GM12878 (cell line): ENCODE measurements around the gene CAMK2B. TPM values are rescaled to one million over a fixed set of nuclear protein-coding genes. Genes with fewer than 3 reads are reported as not detected.

Experiments
- ATAC-seq: fragments of 200-7000 bp; cut with Tn5 transposase; 3 replicates; pipeline ENCODE4 v1.9.1; 2020; ENCODE audit warnings: mild to moderate bottlenecking, moderate library complexity
- BruUV-seq: library from RNA; stranded (reverse); fragments of 400-500 nt; replicated peaks from 2 replicates; lab custom pipeline; 2021; lab: Mats Ljungman, UMichigan
- CTCF ChIA-PET: fragments of 300-600 bp; sonication (Branson Sonifier 250); formaldehyde crosslinking; extraction: SDS; loops from one replicate; lab custom pipeline; 2021; ENCODE audit warnings: inconsistent platforms; lab: Yijun Ruan, JAX
- POLR2A ChIA-PET: fragments of 350-600 bp; formaldehyde crosslinking; extraction: SDS; loops from one replicate; lab custom pipeline; 2021; ENCODE audit warnings: inconsistent platforms; lab: Charles Lee
- RAD21 ChIA-PET: fragments of 300-600 bp; sonication (Branson Sonifier 250); formaldehyde crosslinking; loops from one replicate; lab custom pipeline; 2023; ENCODE audit warnings: antibody characterized with exemption; ENCODE audit not compliant: unreplicated experiment; lab: Charles Lee
- SMC1A ChIA-PET: fragments of 300-600 bp; sonication (Branson Sonifier 250); formaldehyde crosslinking; loops from one replicate; lab custom pipeline; 2023; ENCODE audit not compliant: unreplicated experiment, uncharacterized antibody; lab: Charles Lee
- DNase-seq: peaks from one replicate; pipeline ENCODE4 v3.0.0-alpha.2; 2011; ENCODE audit warnings: low read depth, low spot score
- FAIRE-seq: peaks from 3 replicates; lab custom pipeline; 2011; peaks lifted over from hg19 to GRCh38; lab: Jason Lieb, UNC
- H2AFZ ChIP-seq: 2 replicates; pipeline ENCODE4 v1.6.0; 2011; ENCODE audit warnings: low read depth, low read length, control low read depth; ENCODE audit not compliant: control insufficient read depth
- H3K27ac ChIP-seq: 2 replicates; pipeline ENCODE4 v1.5.1; 2011; ENCODE audit warnings: control low read depth; ENCODE audit not compliant: control insufficient read depth, insufficient read depth
- H3K27me3 ChIP-seq, 2 experiments: replicated peaks in 1 of 2; 2 replicates each; pipeline versions ENCODE4 v1.6.0 to v1.6.1; 2011; ENCODE audit warnings: low read length in 1 of 2; ENCODE audit not compliant: control insufficient read depth in 2 of 2, insufficient read depth in 2 of 2
- H3K36me3 ChIP-seq, 2 experiments: 2 replicates each; pipeline ENCODE4 v1.5.1; 2011; ENCODE audit warnings: low read length in 1 of 2; ENCODE audit not compliant: control insufficient read depth in 2 of 2, insufficient read depth in 2 of 2
- H3K4me1 ChIP-seq: 2 replicates; pipeline ENCODE4 v1.6.1; 2011; ENCODE audit warnings: mild to moderate bottlenecking, low read length, moderate library complexity, mixed read lengths; ENCODE audit not compliant: control insufficient read depth, insufficient read depth
- H3K4me2 ChIP-seq: 2 replicates; pipeline ENCODE4 v1.6.0; 2011; ENCODE audit warnings: control low read depth; ENCODE audit not compliant: control insufficient read depth, insufficient read depth
- H3K4me3 ChIP-seq: fragments of 200-600 bp; sonication (generic); 2 replicates; pipeline ENCODE4 v1.5.1; 2016
- H3K79me2 ChIP-seq: 2 replicates; pipeline ENCODE4 v1.6.0; 2011; ENCODE audit warnings: low read length; ENCODE audit not compliant: control insufficient read depth, insufficient read depth
- H3K9ac ChIP-seq: 2 replicates; pipeline ENCODE4 v1.8.0; 2011; ENCODE audit warnings: low read length, control low read depth, mixed read lengths; ENCODE audit not compliant: control insufficient read depth, insufficient read depth
- H3K9me3 ChIP-seq: replicated peaks from 3 replicates; pipeline ENCODE4 v1.5.1; 2011; ENCODE audit warnings: mild to moderate bottlenecking, low read length; ENCODE audit not compliant: control insufficient read depth, insufficient read depth
- H4K20me1 ChIP-seq: 2 replicates; pipeline ENCODE4 v1.6.0; 2011; ENCODE audit not compliant: control insufficient read depth, insufficient read depth
- ATF2 ChIP-seq: IDR thresholded peaks from 2 replicates; pipeline ENCODE4 v1.6.1; 2012; ENCODE audit warnings: low read length, inconsistent platforms
- E2F8 ChIP-seq: fragments of 450-650 bp; IDR thresholded peaks from 2 replicates; pipeline ENCODE4 v1.6.1; 2018; ENCODE audit warnings: mild to moderate bottlenecking, low read depth, moderate library complexity; ENCODE audit not compliant: partially characterized antibody
- IKZF1 ChIP-seq: fragments of 450-650 bp; conservative IDR thresholded peaks from 2 replicates; pipeline ENCODE4 v1.6.1; 2017; ENCODE audit warnings: antibody characterized with exemption, mild to moderate bottlenecking
- SREBF1 ChIP-seq: IDR thresholded peaks from 2 replicates; pipeline ENCODE4 v1.6.1; 2012; ENCODE audit warnings: mild to moderate bottlenecking, low read length
- SRF ChIP-seq, 2 experiments: IDR thresholded peaks; 2 replicates each; pipeline ENCODE4 v1.6.1; 2011; ENCODE audit warnings: low read depth in 2 of 2, low read length in 2 of 2, mild to moderate bottlenecking in 1 of 2, moderate library complexity in 1 of 2
- USF2 ChIP-seq: IDR thresholded peaks from 2 replicates; pipeline ENCODE4 v1.6.1; 2011; ENCODE audit warnings: low read depth, low read length, improper control_type of control experiment, borderline replicate concordance
- WGBS: methylation state at CpG from one replicate; pipeline ENCODE4 v1.1.6; 2016; ENCODE audit warnings: low lambda C conversion rate; ENCODE audit not compliant: insufficient replicate concordance, insufficient coverage; ENCODE audit errors: missing lambda C conversion rate; 5-methylcytosine and 5-hydroxymethylcytosine counted together
- in situ Hi-C: fragments of 300-500 bp; cut with MboI; formaldehyde crosslinking; loops from 9 replicates; pipeline ENCODE4 v1.14.3; 2018; ENCODE audit warnings: mixed read lengths
- intact Hi-C: fragments of 100-400 bp; cut with micrococcal nuclease; formaldehyde crosslinking; loops from one replicate; pipeline ENCODE4 v1.14.2; 2022; ENCODE audit not compliant: unreplicated experiment
- polyA plus RNA-seq, 11 experiments: library from polyadenylated mRNA; depleted of rRNA in 4 of 11; unstranded in 6 of 11; stranded (reverse) in 5 of 11; fragments of >200 nt; fragmentation: Nextera tagmentation in 4 of 11; fragmentation: Illumina TruSeq in 1 of 11; extraction: Ambion mirVana in 4 of 11; extraction: Trizol in 1 of 11; gene quantifications; 1 replicate in 1 of 11; 2 replicates in 10 of 11; pipeline versions ENCODE4 v1.2.1 to v1.2.3, GENCODE V29; 2011 to 2016; ENCODE audit warnings: inconsistent platforms in 2 of 11, missing spikeins in 2 of 11, low read depth in 1 of 11
- total RNA-seq, 4 experiments: library from RNA; depleted of rRNA in 3 of 4; stranded (reverse); fragments of >200 nt in 3 of 4; fragmentation: Illumina TruSeq in 1 of 4; extraction: Trizol in 1 of 4; gene quantifications; 2 replicates each; pipeline versions ENCODE4 v1.2.1 to v1.2.3, GENCODE V29; 2013 to 2021

CAMK2B gene
- total and polyA plus RNA-seq, 10 of the 15 experiments (the other 5 are each of a cell fraction or from before 2014, with no cell fraction given) = 0.06 to 0.23 (median 0.11) TPM; not detected in 5

- in situ Hi-C loops = no loop called here
- Histone ChIP-seq H3K4me3 (no peak overlapping the region), H2AFZ (no peak overlapping the region), H3K4me1 (no peaks in the 10 kb centered on the region), H3K9me3 (no peaks in the 10 kb centered on the region), H3K36me3 (no peaks in the 10 kb centered on the region), H3K79me2 (no peaks in the 10 kb centered on the region), H3K9ac (no peak overlapping the region), H3K27ac (no peak overlapping the region), H3K27me3 (no peaks in the 10 kb centered on the region), H4K20me1 (no peaks in the 10 kb centered on the region), H3K4me2 (no peak overlapping the region)
- no peak for DNase-seq
- no peak for TF ChIP-seq USF2
- ChIA-PET CTCF (interaction anchor here (0.6 kb wide), 1 partner anchor 18 kb away, joined by 5 read pairs; no protein-coding TSS in a partner anchor), SMC1A (no interaction called here), POLR2A (no interaction called here), RAD21 (interaction anchor here (1.3 kb wide), 1 partner anchor 24 kb away, joined by 3 read pairs; no protein-coding TSS in a partner anchor)
- FAIRE-seq = no peak
- intact Hi-C loops = no loop called here
- 26% methylated on average over 15 of the region's 15 CpGs for WGBS
- no peak for ATAC-seq
- no TSS peak for BruUV-seq
Observed at GRCh38 chr7:44281811-44282600, 43.4 kb downstream of the CAMK2B start.

GRCh38 chr7:44280993-44281721 is 44.2 kb downstream of the CAMK2B start:
- no peak overlapping the region for H3K4me3 ChIP-seq
- SMC1A ChIA-PET = no interaction called here
- 52% methylated on average over 19 of the region's 20 CpGs for WGBS
- H3K27me3 ChIP-seq = no peaks in the 10 kb centered on the region
- no peaks in the 10 kb centered on the region for H3K36me3 ChIP-seq
- in situ Hi-C loops = no loop called here
- RAD21 ChIA-PET = interaction anchor here (1.3 to 1.4 kb wide), 3 partner anchors 16 to 23 kb away, joined by 3 read pairs; no protein-coding TSS in a partner anchor
- no peak overlapping the region for H3K9ac ChIP-seq
- no TSS peak for BruUV-seq
- H3K9me3 ChIP-seq = no peaks in the 10 kb centered on the region
- CTCF ChIA-PET = interaction anchor here (0.6 to 1.2 kb wide), 3 partner anchors 22 to 39 kb away, joined by 3 read pairs; no protein-coding TSS in a partner anchor
- H3K4me2 ChIP-seq = no peak overlapping the region
- no peak overlapping the region for H3K27ac ChIP-seq
- H4K20me1 ChIP-seq = no peaks in the 10 kb centered on the region
- no peak for DNase-seq
- intact Hi-C loops = no loop called here
- no peak for FAIRE-seq
- no peak for ATAC-seq
- no peaks in the 10 kb centered on the region for H3K4me1 ChIP-seq
- POLR2A ChIA-PET = no interaction called here
- no peak overlapping the region for H2AFZ ChIP-seq
- H3K79me2 ChIP-seq = no peaks in the 10 kb centered on the region
- TF ChIP-seq E2F8 (no peak), IKZF1 (no peak), SRF (IDR thresholded peaks at IDR 0.05; ENCODE audit: low read depth in 2 of 2, low read length in 2 of 2) (no peak), SREBF1 (no peak), ATF2 (no peak)
